ENCODE measurements around the gene ZFP37.

ZFP37 gene

DNA sequence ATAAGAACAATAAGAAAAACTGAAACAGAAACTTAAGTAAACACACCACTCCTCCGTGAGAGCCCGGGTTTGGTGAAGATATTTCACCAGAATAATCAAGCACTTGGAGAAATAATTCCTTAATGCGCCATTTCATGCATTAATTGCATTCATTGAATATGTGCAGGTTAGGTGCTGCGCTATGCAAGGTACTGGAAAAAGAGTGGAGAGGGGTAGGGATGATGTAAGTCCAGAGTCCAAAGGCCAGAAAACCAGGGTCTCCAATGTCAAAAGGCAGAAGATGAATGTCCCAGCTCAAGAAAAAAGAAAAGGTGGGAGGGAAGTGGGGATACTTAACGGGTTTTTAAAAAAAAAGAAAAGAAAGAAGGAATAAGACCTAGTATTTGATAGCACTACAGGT, 669 bp upstream of the ZFP37 start:
- TF ChIP-seq, protein P1, sequence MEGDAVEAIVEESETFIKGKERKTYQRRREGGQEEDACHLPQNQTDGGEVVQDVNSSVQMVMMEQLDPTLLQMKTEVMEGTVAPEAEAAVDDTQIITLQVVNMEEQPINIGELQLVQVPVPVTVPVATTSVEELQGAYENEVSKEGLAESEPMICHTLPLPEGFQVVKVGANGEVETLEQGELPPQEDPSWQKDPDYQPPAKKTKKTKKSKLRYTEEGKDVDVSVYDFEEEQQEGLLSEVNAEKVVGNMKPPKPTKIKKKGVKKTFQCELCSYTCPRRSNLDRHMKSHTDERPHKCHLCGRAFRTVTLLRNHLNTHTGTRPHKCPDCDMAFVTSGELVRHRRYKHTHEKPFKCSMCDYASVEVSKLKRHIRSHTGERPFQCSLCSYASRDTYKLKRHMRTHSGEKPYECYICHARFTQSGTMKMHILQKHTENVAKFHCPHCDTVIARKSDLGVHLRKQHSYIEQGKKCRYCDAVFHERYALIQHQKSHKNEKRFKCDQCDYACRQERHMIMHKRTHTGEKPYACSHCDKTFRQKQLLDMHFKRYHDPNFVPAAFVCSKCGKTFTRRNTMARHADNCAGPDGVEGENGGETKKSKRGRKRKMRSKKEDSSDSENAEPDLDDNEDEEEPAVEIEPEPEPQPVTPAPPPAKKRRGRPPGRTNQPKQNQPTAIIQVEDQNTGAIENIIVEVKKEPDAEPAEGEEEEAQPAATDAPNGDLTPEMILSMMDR (IDR thresholded peaks at IDR 0.05; ENCODE audit: control extremely low read depth, extremely low read depth, low read depth, missing control alignments), result no peak
- no peak for DNase-seq (ENCODE audit: extremely low spot score)
- ChIA-PET CTCF (no interaction called here), POLR2A (no interaction called here)

DNA sequence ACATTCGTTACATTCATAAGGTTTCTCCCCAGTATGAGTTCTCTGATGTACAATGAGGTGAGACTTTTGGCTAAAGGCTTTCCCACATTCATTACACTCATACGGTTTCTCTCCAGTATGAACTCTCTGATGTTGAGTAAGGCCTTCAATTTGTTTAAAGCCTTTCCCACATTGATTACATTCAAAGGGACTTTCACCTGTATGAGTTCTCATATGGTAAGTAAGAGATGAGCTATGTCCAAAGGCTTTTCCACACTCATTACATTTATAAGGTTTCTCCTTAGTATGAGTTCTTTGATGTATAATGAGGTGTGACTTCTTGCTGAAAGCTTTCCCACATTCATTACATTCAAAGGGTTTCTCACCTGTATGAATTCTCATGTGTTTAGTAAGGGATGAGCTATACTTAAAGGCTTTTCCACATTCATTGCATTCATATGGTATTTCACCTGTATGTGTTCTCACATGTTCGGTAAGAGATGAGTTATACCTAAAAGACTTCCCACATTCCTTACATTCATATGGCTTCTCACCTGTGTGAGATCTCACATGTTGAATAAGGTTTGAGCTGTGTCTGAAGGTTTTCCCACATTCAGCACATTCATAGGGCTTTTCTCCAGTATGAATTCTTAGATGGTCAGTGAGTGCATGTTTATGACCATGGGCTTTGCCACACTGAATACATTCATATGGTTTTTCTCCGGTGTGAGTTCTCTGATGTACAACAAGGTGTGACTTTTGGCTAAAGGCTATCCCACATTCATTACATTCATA, 13.5 kb downstream of the ZFP37 start:
- TF ChIP-seq, protein P1 (IDR thresholded peaks at IDR 0.05; ENCODE audit: control extremely low read depth, extremely low read depth, low read depth, missing control alignments), result no peak
- POLR2A ChIA-PET, result no interaction called here
- no peak for DNase-seq (ENCODE audit: extremely low spot score)

DNA sequence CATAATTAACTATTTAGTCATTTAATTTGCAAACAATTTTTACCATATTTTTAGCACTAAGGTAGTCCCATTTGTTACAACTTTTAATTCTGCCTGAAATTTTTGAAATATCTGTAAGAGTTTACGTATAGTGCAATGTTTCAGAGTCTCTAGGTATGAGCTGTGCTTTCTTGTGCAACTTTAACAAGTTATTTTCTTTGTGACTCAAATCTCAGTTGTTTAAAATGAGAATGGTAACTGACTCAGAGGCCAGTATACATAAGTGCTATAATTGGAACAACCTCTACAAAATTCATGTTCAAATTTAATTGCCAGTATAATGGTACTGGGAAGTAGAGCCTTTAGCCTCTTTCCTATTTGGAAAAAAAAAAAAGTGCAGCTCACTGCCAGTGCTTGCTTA, 30.3 kb downstream of the ZFP37 start:
- TF ChIP-seq, protein P1 (IDR thresholded peaks at IDR 0.05; ENCODE audit: control extremely low read depth, extremely low read depth, low read depth, missing control alignments), result no peak

More for the DNA sequence above, 13.5 kb downstream of the ZFP37 start:
- CTCF ChIA-PET, result interaction anchor here (0.8 kb wide), 1 partner anchor 26 kb away, joined by 3 read pairs; no protein-coding TSS in a partner anchor

DNA sequence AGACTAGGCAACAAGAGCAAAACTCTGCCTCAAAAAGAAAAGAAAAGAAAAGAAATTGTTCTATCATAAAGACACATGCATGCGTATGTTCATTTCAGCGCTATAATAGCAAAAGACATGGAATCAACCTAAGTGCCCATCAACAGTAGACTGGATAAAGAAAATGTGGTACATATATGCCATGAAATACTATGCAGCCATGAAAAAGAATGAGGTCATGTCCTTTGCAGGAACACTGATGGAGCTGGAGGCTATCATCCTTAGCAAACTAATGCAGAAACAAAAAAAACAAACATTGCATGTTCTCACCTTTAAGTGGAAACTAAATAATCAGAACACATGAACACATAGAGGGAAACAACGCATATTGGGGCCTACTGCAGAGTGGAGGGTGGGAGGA, 38.3 kb downstream of the ZFP37 start:
- ChIA-PET POLR2A (no interaction called here), CTCF (interaction anchor here (1.4 kb wide), 1 partner anchor 15 kb away, joined by 4 read pairs; no protein-coding TSS in a partner anchor)
- TF ChIP-seq, protein P1 (IDR thresholded peaks at IDR 0.05; ENCODE audit: control extremely low read depth, extremely low read depth, low read depth, missing control alignments), result no peak
- DNase-seq (ENCODE audit: extremely low spot score), result no peak

More for the DNA sequence above, 30.3 kb downstream of the ZFP37 start:
- ChIA-PET CTCF (no interaction called here), POLR2A (interaction anchor here (0.6 kb wide), 1 partner anchor 948 kb away, joined by 4 read pairs; no protein-coding TSS in a partner anchor)
- no peak for DNase-seq (ENCODE audit: extremely low spot score)

DNA sequence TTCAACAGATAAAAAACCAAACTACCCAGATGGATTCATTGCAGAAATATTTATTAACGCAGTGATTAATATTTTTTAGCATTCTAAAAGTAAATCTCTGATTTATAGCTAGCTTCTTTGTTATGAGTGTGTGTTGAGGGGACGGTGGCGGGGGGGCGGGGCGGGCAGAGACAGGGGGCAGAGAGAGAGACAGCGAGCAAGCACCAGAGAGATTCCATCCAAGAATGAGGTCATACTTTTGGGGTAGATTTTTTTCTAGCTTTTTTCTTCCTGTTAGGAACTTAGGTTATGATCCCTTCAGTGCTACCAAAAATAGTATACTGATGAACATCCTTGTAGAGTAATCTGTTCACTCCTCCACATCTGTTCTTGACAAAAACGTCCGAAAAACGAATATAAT, 44.0 kb downstream of the ZFP37 start:
- no peak for DNase-seq (ENCODE audit: extremely low spot score)
- ChIA-PET CTCF (interaction anchor here (1.0 kb wide), 1 partner anchor 11 kb away, joined by 3 read pairs; no protein-coding TSS in a partner anchor), POLR2A (no interaction called here)
- TF ChIP-seq, protein P1 (IDR thresholded peaks at IDR 0.05; ENCODE audit: control extremely low read depth, extremely low read depth, low read depth, missing control alignments), result no peak

DNA sequence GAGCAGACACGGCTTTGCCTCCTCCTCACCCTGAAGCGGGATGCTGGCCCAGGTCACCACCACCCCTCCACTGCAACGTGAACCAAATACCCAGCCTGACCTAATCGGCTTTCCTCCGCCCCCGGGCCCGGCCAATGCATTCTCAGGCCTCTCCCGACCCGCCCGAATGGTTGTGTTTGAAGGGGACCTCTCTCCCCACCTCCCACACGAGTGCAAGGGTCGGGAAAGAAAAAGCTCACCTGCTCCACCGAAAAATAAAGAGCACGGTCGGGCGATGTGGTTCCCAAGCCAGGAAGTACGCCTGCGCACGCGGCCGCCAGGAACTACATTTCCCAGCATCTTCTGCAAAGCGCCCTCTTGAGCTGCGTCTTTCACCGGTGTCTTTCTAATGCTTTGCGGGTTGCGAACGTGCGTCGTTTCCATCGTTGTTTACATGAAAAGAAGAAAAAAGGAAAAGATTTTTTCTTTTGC, 44.6 kb downstream of the ZFP37 start, which contains the start of gene ZNF883:
TSS of gene ZNF883 (minus strand) at position 282 of the 471 bp plus-strand sequence.
- ChIA-PET POLR2A (no interaction called here), CTCF (no interaction called here)
- TF ChIP-seq, protein P1 (IDR thresholded peaks at IDR 0.05; ENCODE audit: control extremely low read depth, extremely low read depth, low read depth, missing control alignments), result no peak
- DNase-seq (ENCODE audit: extremely low spot score), result peak; percentile 7
